GM18498 (cell line): ENCODE measurements around the gene TIMP3.

ENCODE experiments used
- ATAC-seq: cut with Tn5 transposase; IDR thresholded peaks from one replicate; pipeline ENCODE4 v1.9.1; 2021; ENCODE audit warnings: mild to moderate bottlenecking, moderate library complexity; ENCODE audit not compliant: unreplicated experiment

Gene TIMP3

DNA sequence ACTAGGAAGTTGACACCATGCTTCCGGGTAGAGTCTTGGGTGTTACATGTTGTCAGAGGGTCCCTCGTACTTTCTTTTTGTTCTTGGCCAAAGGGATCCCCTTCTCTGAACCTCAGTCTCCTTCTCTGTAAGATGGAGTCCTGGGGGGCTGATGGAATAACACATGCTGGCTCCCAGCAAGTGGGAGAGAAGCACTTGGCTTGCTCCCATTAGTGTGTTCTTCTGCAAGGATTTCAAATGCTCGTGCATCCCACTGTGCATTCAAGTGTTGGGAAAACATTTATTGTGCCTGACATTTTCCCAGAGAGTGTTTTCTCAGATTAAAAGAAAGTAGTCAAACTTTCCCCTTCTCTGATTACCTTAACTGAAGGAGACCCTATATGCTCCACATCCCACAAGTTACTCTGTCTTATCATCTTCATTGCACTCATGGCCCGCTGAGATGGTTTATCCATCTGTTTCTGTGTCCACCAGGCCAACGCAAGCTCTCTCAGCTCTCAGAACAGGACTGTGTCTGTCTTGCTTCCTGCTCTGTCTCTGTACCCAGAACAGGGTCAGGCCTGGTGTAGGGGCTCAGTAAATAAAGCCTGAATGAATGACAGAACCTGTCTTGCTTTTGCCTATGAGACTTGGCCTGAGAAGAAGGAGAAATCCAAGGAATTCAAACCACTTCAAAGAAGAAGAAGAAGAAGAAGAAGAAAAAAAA lies 16.0 kb upstream of the TIMP3 start:
- no peak for ATAC-seq

DNA sequence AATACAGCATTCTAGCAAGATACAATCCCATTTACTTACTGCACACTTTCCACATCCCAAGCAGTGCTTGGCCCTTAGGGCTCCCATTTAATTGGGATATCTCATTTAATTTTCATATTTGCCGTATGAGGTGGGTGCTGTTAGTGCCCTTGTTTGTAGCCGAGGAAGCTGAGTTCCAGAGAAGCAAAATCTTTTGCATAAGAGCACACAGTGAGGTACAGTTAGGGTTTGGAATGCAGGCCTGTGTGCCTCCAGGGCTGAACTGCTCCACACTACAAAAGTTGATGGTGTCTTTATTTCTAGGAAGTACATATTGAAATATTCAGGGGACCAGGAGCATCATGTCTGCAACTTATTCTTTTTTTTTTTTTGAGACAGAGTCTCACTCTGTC lies 15.5 kb upstream of the TIMP3 start:
- no peak for ATAC-seq

DNA sequence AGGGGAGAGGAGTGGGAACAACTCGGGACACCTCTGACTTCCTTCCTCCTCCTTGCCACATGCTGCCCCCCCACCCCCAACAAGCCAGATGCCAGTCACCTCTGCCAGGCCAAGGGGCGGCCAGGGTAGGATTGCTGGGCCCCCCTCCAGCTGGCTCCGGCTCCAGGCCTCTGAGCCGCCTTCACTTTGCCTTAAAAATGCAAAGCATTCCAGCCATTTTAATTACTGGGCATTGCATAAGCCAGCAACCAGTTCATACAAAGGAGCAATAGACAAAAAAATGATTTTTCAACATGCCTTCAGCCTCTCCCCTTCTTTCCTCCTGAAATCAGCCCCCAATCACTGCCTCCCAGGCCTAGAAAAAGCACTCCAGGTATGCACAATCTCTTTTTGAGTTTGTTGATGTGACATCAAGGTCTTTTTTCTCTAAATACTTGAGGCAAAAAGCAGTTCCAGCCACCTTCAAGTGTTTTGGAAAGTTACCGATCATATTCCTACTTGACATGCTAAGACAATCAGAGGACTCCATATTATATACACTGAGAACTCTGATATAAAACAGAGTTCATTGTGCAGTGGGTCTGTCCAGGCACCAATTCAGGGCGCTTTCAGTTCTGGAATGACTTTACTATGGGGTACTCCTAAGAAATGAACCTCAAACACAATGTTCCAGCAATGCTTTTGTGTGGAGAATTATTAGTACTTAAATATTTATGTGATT lies 12.4 kb upstream of the TIMP3 start:
- no peak for ATAC-seq

DNA sequence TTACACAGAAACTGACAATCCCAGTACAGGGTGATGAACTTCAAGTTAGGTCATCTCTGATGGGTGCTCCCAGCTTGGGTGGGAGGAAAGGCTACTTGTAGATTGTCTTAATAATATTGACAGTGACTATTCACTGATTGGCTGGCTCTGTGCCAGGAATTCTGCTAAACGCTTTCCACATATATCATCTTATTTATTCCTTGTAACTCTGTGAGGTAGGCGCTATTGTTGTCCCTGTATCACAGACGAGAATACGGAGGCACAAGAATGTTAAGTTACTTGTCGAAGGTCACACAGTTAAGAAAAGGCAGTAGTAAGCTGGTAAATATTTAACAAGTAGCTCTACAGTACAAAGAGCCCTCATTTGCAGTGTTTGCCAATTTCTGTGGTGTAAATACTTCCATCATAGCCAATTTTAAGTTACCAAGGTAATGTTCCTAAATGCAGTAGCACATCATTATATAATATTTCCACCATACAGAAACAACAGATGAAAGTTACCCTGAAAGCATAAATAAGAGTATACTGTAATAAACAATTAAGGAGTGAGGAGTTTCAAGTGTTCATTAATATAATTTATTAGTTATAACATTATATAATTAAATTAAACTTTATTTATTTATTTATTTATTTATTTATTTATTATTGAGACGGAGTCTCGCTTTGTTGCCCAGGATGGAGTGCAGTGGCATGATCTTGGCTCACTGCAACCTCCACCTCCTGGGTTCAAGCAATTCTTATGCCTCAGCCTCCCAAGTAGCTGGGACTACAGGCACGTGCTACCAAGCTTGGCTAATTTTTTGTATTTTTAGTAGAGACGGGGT lies 11.5 kb upstream of the TIMP3 start:
- no peak for ATAC-seq

- ATAC-seq = no peak
Measured at GRCh38 chr22:32791056-32791455, 10.4 kb upstream of the TIMP3 start.

DNA sequence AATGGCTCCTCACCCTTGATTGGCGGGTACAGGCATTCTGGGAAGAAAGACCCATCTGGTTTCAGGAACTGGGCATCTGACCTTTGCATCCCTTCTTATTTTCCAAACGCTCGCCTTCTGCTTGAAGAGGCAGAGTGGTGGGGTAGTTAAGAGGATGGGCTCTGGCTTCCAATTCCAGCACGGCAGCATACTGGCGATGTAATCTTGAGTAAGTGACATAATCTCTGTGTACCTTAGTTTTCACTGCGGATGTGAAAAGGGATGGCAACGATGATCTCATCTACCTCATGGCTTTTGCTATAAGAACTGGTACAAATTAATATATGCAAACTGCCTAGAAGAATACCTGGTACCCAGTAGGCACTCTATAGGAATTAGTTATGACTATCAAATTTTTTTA lies 10.0 kb upstream of the TIMP3 start:
- ATAC-seq = no peak

- no peak for ATAC-seq
Measured at GRCh38 chr22:32793589-32793988, 7.9 kb upstream of the TIMP3 start.

DNA sequence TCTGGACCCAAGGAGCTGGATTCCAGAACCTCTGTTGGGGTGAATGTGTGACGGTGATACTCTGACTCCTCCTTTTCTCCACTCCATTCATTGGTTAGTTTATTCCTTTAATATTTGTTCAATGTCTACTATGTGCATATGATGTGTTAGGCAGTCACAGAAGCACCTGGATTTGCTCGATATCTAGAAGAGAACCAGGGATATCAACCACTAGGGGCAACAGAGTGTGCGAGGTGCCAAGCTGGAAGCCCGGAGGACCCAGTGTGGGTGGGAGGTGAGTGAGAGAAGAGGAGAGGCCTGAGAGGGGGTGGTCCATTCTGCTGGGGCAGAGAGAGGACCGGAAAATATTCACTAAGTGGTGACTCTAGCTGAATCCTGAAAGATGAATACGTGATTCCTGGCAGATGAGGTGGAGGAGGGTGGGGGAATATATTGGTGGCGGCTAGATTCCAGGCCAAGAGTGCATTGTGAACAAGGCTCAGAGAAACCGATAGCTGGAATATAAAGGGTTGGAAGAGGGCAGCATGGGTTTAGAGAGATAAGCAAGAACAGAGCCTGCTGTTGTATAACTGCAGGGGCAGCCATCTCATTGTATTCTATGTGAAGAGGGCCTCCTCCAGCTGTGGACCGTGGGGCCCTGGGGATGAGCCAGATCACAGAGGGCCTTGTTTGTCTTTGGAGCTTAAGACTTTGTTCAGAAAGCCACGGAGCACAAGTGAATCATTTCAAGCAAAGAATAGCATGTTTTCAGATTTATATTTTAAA lies 6.9 kb upstream of the TIMP3 start:
- ATAC-seq = no peak

- no peak for ATAC-seq
Measured at GRCh38 chr22:32795214-32795596, 6.3 kb upstream of the TIMP3 start.

DNA sequence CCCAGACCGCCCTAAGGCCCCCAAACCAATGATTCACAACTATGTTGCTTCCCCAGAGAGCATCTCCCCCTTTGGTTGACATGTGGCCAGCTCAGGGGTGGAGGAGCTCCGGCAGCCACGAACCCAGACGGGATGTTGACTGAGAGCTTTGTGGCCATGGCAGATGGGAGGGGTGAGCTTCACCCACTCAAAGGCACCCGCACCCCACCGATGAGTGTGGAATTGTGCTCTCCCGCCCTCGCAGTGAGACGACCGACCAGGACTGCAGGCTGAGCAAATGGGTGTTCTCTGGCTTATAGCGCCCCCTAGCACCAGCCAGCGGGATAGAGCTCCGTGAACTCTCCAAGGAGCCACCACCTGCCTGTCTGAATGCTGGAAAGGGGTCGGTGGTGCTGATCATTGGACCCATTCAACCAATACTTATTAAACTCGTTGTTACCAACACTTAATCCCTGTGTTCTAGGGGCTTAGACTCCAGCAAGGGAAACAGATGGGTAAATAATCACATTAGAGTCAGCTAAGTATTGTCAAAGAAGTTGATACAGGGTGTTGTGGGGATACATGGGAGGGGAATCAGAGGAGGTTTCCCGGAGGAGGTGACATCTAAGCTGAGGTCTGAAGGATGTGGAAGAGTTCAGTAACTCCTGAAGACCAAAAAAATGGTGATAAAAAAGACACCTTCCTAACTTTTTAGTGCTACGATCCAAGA lies 4.5 kb upstream of the TIMP3 start:
- ATAC-seq = no peak

GRCh38 chr22:32799496-32799895 lies 2.0 kb upstream of the TIMP3 start:
- no peak for ATAC-seq

- no peak for ATAC-seq
Measured at GRCh38 chr22:32800158-32800882, 1.2 kb upstream of the TIMP3 start.

- ATAC-seq = no peak
Measured at GRCh38 chr22:32800994-32801536, 440 bp upstream of the TIMP3 start.

- ATAC-seq = no peak
Measured at GRCh38 chr22:32802237-32802765, 796 bp downstream of the TIMP3 start.

DNA sequence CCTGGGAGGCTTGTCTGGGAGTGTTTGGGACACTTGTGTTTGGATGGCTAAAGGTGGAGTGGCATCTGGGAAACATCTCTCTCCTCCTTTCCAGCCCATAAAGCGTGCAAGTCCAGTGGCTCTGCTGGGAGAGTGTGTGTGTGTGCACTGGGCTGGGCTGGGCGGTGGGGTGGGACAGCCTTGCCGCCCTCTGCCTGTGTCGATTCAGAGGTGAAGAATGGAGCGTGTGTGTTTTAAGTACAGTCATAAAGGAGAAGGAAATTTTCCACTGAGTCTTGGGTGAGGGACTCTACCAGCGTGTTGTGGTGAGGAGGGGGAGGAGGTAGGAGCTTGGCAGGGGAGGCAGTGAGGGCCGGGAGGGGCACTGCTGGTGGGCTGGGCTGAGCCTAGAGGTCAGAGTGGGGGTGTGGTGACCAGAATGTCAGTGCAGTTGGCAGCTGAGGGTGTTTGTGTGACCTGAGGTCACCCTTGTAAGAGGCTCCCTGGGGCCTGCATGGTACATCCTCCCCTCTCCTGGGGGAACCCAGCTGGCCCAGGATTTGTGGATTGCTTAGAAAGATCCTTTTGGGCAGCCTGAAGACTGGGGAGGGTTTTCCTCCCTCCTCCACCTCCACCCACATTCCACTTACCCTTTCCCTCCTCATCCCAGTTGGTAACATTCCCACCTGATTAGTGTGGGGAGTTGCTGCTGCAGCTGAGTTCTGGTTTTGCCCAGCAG lies 1.7 kb downstream of the TIMP3 start:
- no peak for ATAC-seq

GRCh38 chr22:32803738-32804435 lies 2.4 kb downstream of the TIMP3 start:
- no peak for ATAC-seq

GRCh38 chr22:32804531-32805360 lies 3.2 kb downstream of the TIMP3 start:
- ATAC-seq = no peak
